GM12892 (cell line): Measurements from ENCODE around the gene PLD1.

Experiments
- POLR2A ChIP-seq: IDR thresholded peaks from 2 replicates; pipeline ENCODE4 v1.6.1; 2011; ENCODE audit warnings: low read depth, low read length, control low read depth
- POLR2AphosphoS5 ChIP-seq: IDR thresholded peaks from 2 replicates; pipeline ENCODE4 v1.6.1; 2011; ENCODE audit warnings: low read depth, low read length, control low read depth

- TF ChIP-seq POLR2A (no peak), POLR2AphosphoS5 (no peak)
Measured at GRCh38 chr3:171687581-171687980, 122.7 kb downstream of the PLD1 start.
